GM20000 (cell line): ENCODE data around the gene NBEAL2.
"Not testable (repeated sequence)": the region's sequence is repeated elsewhere in the genome, so short reads cannot be mapped to it uniquely, and the experiment has no call there.

Experiments
- DNase-seq: peaks from one replicate; pipeline ENCODE4 v3.0.0; 2012; ENCODE audit warnings: low spot score
- TF ChIP-seq, protein P1 (sequence below): IDR thresholded peaks from 2 replicates; pipeline ENCODE4 v1.5.1; 2012; ENCODE audit warnings: mild to moderate bottlenecking, control low read depth; ENCODE audit errors: extremely low read depth, missing control alignments

Gene NBEAL2

DNA sequence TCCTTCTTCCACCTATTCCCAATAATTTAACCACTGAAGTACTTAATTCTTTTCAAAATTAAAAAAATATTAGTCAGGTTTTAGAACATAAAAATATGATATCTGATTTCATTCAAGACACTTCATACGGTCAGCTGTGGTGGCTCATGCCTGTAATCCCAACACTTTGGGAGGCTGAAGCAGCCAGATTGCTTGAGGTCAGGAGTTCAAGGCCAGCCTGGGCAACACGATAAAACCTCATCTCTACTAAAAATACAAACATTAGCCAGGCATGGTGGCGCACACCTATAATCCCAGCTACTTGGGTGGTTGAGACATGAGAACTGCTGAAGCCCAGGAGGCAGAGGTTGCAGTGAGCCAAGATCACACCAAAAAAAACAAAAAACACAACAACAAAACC, 56.7 kb downstream of the NBEAL2 start:
- DNase-seq: no peak
- TF ChIP-seq, protein P1, sequence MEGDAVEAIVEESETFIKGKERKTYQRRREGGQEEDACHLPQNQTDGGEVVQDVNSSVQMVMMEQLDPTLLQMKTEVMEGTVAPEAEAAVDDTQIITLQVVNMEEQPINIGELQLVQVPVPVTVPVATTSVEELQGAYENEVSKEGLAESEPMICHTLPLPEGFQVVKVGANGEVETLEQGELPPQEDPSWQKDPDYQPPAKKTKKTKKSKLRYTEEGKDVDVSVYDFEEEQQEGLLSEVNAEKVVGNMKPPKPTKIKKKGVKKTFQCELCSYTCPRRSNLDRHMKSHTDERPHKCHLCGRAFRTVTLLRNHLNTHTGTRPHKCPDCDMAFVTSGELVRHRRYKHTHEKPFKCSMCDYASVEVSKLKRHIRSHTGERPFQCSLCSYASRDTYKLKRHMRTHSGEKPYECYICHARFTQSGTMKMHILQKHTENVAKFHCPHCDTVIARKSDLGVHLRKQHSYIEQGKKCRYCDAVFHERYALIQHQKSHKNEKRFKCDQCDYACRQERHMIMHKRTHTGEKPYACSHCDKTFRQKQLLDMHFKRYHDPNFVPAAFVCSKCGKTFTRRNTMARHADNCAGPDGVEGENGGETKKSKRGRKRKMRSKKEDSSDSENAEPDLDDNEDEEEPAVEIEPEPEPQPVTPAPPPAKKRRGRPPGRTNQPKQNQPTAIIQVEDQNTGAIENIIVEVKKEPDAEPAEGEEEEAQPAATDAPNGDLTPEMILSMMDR: no peak

DNA sequence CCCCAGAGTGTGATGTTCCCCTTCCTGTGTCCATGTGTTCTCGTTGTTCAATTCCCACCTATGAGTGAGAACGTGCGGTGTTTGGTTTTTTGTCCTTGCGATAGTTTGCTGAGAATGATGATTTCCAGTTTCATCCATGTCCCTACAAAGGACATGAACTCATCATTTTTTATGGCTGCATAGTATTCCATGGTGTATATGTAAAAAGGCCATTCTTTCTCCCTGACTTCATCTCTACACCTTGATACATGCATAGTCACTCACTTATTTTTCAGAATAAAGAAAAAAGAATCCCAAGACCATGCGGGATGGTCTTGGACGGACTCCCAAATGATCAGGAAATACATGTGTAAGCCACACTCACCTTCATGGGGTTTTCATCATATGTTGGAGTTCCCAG, 57.8 kb downstream of the NBEAL2 start:
- not testable (repeated sequence) for DNase-seq

DNA sequence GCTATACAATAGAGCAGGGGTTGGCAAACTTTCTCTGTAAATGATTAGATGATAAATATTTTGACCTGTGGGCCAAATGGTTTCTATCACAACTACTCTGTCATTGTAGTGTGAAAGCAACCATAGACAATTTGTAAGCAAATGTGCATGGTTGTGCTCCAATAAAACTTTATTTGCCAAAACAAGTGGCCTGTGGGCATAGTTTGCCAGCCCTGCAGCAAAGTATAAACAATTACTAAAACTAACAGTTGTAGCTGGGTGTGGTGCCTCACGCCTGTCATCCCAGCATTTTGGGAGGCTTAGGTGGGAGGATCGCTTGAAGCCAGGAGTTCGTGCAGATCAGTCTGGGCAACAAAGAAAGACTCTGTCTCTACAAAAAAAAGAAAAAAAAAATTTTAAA, 61.6 kb downstream of the NBEAL2 start:
- TF ChIP-seq, protein P1: no peak
- DNase-seq: no peak

DNA sequence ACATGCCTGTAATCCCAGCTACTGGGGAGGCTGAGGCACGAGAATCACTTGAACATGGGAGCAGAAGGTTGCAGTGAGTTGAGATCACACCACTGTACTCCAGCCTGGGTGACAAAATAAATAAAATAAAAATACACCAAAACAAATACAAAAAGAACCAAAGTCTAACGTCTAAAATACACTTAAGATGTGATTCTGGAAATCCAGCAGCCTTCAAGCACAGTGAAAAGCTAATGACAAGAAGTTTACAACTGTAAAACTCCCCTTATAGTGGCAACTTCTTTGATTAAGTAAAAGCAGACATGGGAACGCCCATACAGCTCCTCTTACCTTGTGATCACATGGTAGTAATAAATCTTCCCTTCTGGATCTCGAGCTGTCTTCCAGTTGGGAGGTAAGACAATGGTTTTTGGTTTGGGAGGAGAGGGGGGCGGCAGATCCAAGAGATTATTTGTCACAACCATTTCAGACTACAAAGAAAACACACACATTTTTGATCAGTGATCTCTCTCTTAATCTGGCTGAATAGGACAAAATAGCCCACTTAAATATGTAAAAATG, 62.8 kb downstream of the NBEAL2 start:
- TF ChIP-seq, protein P1: no peak
- DNase-seq: no peak

DNA sequence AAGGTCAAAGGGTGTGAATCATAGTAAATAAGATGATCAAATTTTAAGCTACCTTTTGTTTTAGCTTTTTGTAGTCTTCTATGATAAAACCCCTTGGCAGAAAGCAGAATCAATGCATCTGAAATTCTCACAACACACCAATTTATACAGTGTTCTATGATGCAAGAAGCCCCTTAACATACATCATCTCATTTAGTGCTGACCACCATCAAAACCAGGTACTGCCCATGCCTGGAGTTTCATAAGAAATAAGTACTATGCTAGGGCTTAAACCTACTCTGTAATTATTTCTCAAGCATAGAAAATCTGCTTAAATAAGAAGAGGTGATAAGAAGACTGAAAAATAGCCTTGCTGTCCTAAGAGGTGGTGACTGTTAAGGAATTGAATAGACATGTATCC, 67.6 kb downstream of the NBEAL2 start:
- TF ChIP-seq, protein P1: no peak
- DNase-seq: no peak

DNA sequence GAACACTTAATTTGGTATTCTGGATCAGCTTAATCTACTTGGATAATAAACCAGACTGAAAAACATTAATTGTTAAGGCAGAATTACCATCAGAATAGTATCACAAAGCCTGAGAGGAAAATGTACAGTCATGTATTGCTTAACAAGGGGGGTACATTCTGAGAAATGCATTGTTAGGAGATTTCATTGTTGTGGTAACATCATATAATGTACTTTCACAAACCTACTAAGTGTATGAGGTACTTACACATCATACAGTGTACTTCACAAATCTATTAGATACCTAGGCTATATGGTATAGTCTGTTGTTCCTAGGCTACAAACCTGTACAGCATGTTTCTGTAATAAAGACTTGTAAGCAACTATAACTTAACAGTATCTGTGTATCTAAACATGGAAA, 68.2 kb downstream of the NBEAL2 start:
- no peak for DNase-seq
- TF ChIP-seq, protein P1: no peak

DNA sequence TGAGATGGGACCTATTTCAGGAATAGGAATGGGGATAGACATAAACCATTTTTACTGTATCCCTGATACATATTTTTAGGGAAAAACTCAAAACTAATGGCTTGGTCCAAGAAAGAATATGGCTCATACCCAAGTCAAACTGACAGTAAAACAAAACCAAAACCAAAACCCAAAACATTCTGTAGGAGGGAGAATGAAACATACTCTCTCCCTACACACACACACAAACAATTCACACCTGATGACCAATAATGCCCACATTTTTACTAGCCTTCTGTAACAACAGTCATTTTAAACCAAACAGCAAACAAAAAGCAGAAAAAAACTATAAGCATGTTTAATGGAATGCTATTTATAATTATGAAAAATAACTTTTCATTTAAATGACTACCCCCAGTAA, 74.9 kb downstream of the NBEAL2 start:
- TF ChIP-seq, protein P1: no peak
- DNase-seq: peak; percentile 19

DNA sequence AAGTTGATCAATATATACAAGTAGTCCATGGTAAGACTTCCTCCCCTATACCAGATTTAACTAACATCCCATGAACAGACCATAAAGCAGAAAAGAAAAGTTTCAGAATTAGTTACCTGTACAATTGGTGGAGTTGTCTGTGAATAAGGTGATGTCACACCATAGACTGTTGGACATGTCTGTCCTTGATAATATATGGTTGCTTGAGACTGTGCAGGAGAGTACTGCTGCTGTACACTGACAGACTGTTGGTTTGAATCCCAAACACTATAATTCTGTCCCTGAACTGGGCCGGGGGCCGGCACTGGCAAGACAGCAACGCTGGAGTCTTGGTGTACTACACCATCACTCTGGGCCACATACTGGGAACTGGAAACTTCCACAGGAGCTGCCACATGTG, 77.2 kb downstream of the NBEAL2 start:
- TF ChIP-seq, protein P1: no peak
- no peak for DNase-seq
